Glutamatergic neuron (in vitro differentiated cells): ENCODE measurements around the gene HOXB2. TPM values are rescaled to one million over a fixed set of nuclear protein-coding genes. Genes with fewer than 3 reads are reported as not detected.
A peak's percentile ranks its signal among the peaks of the same experiment; 100 is the strongest.

Experiments used
- DNase-seq: peaks from one replicate; pipeline ENCODE4 v3.0.0; 2022
- H3K27ac Mint-ChIP-seq: one replicate; pipeline ENCODE4 v1.8.0; 2020; ENCODE audit warnings: mild to moderate bottlenecking, mixed read lengths, inconsistent platforms; ENCODE audit not compliant: unreplicated experiment
- H3K27me3 Mint-ChIP-seq: one replicate; pipeline ENCODE4 v1.8.0; 2020; ENCODE audit warnings: mild to moderate bottlenecking, moderate library complexity, mixed read lengths, inconsistent platforms; ENCODE audit not compliant: unreplicated experiment
- H3K36me3 Mint-ChIP-seq: one replicate; pipeline ENCODE4 v1.8.0; 2020; ENCODE audit warnings: mild to moderate bottlenecking, mixed read lengths, inconsistent platforms; ENCODE audit not compliant: unreplicated experiment
- H3K4me1 Mint-ChIP-seq: one replicate; pipeline ENCODE4 v1.8.0; 2020; ENCODE audit warnings: mild to moderate bottlenecking, low read depth, mixed read lengths, inconsistent platforms; ENCODE audit not compliant: unreplicated experiment
- H3K4me3 Mint-ChIP-seq: one replicate; pipeline ENCODE4 v1.8.0; 2020; ENCODE audit warnings: mild to moderate bottlenecking, mixed read lengths, inconsistent platforms; ENCODE audit not compliant: unreplicated experiment
- H3K9me3 Mint-ChIP-seq: one replicate; pipeline ENCODE4 v1.8.0; 2020; ENCODE audit warnings: mild to moderate bottlenecking, moderate library complexity, mixed read lengths, inconsistent platforms; ENCODE audit not compliant: unreplicated experiment
- long read RNA-seq: library from polyadenylated mRNA; unstranded; transcript quantifications from one replicate; pipeline ENCODE4 v2.0.0, GENCODE V29; 2020; ENCODE audit not compliant: unreplicated experiment
- total RNA-seq: library from RNA; stranded (reverse); fragmentation: NEBNext Ultra II Directional; extraction: Animal tissue kit (Norgen Biotek cat#: 25700); gene quantifications from one replicate; pipeline ENCODE4 v1.2.1, GENCODE V29; 2021; ENCODE audit not compliant: unreplicated experiment
- TF ChIP-seq, protein P1 (sequence below): fragments of 200-600 bp; sonication (generic); IDR thresholded peaks from one replicate; pipeline ENCODE4 v1.5.0; 2021; ENCODE audit not compliant: partially characterized antibody, unreplicated experiment

HOXB2 gene
- total RNA-seq = 12.7 TPM
- long read RNA-seq, partial matches to known transcripts = 1 of 5 reads
- long read RNA-seq, other reads (novel, unspliced or antisense) = 0 of 5 reads

DNA sequence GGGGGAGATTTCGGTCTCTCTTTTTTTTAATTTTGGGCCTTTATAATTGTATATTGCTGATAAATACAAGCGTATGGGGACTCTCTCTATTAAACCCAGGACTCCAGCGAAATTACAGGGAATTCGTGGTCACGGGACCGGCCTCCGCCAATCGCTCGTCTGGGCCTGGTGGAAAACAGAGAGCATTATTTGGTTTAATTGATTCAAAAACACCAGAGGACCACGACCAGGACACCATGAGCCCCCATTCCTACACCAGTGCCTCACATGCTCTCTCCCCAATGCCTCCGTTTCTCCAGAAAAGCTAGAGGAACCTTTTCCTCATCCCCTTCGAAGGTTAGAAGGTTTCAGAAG, at the start of gene HOXB2:
TSS of gene HOXB2 (minus strand) at position 88 of the 354 bp plus-strand sequence. CDS start 198 bp downstream, outside the sequence.
- peaks cover 45% of the 10 kb centered on the region for H3K27me3 Mint-ChIP-seq
- peak; percentile 46 for DNase-seq
- TF ChIP-seq, protein P1, sequence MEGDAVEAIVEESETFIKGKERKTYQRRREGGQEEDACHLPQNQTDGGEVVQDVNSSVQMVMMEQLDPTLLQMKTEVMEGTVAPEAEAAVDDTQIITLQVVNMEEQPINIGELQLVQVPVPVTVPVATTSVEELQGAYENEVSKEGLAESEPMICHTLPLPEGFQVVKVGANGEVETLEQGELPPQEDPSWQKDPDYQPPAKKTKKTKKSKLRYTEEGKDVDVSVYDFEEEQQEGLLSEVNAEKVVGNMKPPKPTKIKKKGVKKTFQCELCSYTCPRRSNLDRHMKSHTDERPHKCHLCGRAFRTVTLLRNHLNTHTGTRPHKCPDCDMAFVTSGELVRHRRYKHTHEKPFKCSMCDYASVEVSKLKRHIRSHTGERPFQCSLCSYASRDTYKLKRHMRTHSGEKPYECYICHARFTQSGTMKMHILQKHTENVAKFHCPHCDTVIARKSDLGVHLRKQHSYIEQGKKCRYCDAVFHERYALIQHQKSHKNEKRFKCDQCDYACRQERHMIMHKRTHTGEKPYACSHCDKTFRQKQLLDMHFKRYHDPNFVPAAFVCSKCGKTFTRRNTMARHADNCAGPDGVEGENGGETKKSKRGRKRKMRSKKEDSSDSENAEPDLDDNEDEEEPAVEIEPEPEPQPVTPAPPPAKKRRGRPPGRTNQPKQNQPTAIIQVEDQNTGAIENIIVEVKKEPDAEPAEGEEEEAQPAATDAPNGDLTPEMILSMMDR = no peak

DNA sequence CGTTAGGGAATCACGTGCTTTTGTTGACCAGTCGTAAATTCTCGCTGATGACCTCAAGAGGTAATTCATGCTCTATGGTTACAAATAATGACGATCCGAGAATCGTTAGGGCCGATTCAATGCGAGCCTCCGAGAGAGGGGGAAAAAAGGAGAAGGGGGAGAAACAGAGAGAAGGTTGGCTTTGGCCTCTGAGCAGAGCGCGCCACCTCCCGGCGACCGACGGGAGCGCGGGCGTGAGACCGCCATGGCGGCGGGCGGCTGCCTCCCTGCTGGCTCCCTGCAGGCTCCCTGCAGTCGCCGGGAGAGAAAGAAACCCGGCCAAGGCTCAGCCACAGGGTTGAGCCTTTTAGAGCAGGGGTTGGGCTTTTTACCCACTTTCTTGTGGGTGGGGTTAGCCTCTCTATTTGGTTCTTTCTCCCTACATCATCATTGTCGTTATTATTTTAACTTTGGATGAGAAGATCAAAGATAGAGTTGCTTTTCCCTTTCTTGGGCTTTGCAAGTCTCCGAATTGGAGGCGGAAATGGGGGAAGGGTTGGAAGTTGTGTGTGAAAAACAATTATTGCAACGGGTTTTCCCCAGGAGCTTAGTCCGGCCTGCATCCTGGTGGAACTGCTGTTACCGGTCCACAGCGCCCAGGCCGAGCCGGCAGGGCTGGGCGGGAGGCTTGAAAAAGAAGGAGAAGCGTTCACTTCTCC, 49.1 kb upstream of the HOXB2 start:
- peak; percentile 91 for DNase-seq
- TF ChIP-seq, protein P1 = peak; percentile 81
- Mint-ChIP-seq H3K36me3 (no peaks in the 10 kb centered on the region), H3K27me3 (peaks cover 48% of the 10 kb centered on the region), H3K4me1 (peaks cover 2% of the 10 kb centered on the region), H3K9me3 (peaks cover 4% of the 10 kb centered on the region), H3K4me3 (no peak overlapping the region), H3K27ac (no peak overlapping the region)

More for the DNA sequence above, at the start of gene HOXB2:
- no peaks in the 10 kb centered on the region for H3K36me3 Mint-ChIP-seq
- peaks cover 14% of the 10 kb centered on the region for H3K4me1 Mint-ChIP-seq
- H3K9me3 Mint-ChIP-seq = peaks cover 20% of the 10 kb centered on the region
- H3K4me3 Mint-ChIP-seq = peak within 1 kb of the TSS; percentile 93
- peak within 1 kb of the TSS; percentile 82 for H3K27ac Mint-ChIP-seq

DNA sequence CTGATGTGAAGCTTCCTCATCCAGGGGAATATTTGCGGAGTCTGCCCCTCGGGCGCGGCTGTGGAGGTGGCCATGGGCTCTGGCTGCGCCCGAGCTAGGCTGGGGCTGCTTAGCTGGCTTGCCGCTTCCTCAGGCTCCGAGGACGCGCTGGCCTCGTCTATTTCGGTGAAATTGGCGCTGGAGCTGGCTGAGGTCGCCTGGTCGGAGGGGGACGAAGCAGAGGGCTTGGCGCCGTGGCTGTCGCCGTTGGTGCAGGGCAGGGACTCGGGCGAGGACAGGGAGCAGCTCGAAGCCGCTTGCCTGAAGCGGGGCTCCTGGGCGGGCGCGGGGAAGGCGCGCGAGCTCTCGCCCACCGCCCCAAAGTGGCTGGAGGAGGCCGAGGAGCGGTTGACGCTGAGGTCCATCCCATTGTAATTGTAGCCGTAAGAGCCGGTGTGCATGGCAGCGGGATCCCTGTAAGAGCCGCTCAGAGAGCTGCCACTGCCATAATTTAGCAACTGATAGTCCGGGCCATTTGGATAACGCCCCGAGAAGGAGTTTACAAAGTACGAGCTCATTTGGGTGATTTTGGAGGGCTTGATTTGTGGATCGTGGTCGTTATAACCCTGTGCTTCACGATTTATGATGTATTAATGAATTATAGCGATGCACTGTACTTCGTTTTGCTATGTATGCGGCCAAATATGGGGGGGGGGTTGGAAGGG, 48.4 kb upstream of the HOXB2 start, which contains the start of gene HOXB5:
TSS of gene HOXB5 (minus strand) at position 654 of the 704 bp plus-strand sequence. CDS start at position 557, 97 bp downstream.
- Mint-ChIP-seq H3K36me3 (no peaks in the 10 kb centered on the region), H3K4me3 (peak within 1 kb of the TSS; percentile 11), H3K27ac (no peak within 1 kb of the TSS), H3K4me1 (peaks cover 2% of the 10 kb centered on the region), H3K9me3 (peaks cover 4% of the 10 kb centered on the region), H3K27me3 (peaks cover 50% of the 10 kb centered on the region)
- DNase-seq = peak; percentile 61
- TF ChIP-seq, protein P1 = no peak

DNA sequence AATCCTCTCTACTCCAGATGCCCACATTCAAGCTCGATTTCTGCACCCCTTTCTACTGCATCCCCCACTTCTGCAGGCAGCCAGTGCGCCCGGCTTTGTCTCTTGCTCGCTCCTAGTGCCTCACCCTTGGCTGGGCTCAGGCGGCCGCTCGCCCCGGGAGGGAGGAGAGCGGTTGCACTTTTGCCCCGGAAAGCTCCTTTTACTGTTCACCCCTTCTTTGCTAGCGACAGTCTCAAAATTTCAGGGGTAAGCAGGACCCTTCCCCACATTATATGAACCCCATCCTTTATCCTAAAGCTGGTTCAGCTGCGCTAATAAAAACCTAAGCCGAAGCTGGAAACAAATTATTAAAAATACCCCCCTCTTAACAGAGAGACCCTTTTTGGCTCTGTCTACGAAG, 47.7 kb upstream of the HOXB2 start:
- TF ChIP-seq, protein P1 = no peak
- H3K9me3 Mint-ChIP-seq = peaks cover 8% of the 10 kb centered on the region
- DNase-seq = no peak
- H3K27me3 Mint-ChIP-seq = peaks cover 52% of the 10 kb centered on the region
- H3K36me3 Mint-ChIP-seq = peaks cover 1% of the 10 kb centered on the region
- peaks cover 2% of the 10 kb centered on the region for H3K4me1 Mint-ChIP-seq
- no peak overlapping the region for H3K4me3 Mint-ChIP-seq
- no peak overlapping the region for H3K27ac Mint-ChIP-seq

DNA sequence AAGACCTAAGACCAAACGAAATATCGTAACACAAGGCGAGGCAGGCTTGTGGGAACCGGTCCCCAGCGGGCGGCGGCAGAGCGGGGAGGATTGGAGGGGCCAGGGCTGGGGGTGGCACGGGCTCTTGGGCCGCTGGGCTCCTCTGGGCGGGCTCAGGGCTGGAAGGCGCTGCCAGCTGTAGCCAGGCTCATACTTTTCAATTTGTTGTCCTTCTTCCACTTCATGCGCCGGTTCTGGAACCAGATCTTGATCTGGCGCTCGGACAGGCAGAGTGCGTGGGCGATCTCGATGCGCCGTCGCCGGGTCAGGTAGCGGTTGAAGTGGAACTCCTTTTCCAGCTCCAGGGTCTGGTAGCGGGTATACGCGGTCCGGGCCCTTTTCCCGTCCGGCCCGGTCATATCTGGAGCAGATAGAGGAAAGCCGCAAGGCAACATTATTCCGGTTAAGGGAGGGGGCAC, 47.2 kb upstream of the HOXB2 start:
- no peak overlapping the region for H3K4me3 Mint-ChIP-seq
- peaks cover 56% of the 10 kb centered on the region for H3K27me3 Mint-ChIP-seq
- H3K36me3 Mint-ChIP-seq = peaks cover 3% of the 10 kb centered on the region
- peaks cover 3% of the 10 kb centered on the region for H3K4me1 Mint-ChIP-seq
- DNase-seq = no peak
- H3K9me3 Mint-ChIP-seq = peaks cover 9% of the 10 kb centered on the region
- TF ChIP-seq, protein P1 = no peak
- H3K27ac Mint-ChIP-seq = no peak overlapping the region
